HG03469 (cell line): ENCODE results near the gene GMEB2.
"Not testable (repeated sequence)": the region's sequence is repeated elsewhere in the genome, so short reads cannot be mapped to it uniquely, and the experiment has no call there.

Experiments
- ATAC-seq: cut with Tn5 transposase; IDR thresholded peaks from one replicate; pipeline ENCODE4 v1.9.1; 2021; ENCODE audit warnings: mild to moderate bottlenecking, moderate library complexity, moderate number of reproducible peaks; ENCODE audit not compliant: unreplicated experiment

Gene GMEB2

GRCh38 chr20:63640086-63640485, 13.2 kb upstream of the GMEB2 start:
- ATAC-seq, result no peak

DNA sequence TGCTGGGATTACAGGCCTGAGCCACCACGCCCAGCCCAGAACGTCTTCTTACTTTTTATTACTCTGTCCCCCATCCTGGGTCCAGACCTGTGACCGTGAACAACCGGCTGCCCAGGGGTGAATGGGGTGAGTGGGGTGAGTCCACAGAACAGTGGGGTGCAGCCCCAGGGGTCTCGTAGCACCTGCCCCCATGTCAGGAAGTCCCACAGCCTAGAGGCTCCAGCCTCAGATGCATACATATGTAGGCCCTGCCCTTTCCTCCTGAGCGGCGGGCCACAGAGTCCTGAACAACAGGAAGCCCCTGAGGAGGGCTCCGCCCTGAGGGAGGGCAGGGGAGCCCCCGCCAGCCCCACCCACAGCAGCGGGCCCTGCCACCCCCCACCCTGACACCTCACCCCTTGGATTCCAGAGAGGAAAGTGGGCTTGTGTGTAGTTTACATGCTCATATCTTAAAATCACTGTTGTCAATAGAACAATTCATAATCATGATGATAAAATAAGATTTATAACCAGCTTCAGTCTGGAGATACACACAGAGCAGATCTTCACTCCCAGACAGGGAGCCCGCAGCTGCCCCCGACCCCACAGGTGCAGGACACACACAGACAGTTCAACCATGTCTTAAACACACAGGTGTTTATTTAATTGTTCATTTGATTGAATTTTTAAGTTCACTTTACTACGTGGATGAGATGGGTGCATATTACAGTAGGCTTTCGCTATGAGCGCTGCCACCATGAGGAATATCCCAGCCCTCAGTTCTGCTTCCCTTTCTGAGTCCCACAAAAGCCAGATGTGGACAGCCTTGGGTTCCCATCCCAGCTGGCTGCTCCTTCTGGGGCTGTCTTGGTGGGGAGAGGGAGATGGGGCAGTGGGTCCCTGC, 12.4 kb upstream of the GMEB2 start:
- ATAC-seq, result no peak

DNA sequence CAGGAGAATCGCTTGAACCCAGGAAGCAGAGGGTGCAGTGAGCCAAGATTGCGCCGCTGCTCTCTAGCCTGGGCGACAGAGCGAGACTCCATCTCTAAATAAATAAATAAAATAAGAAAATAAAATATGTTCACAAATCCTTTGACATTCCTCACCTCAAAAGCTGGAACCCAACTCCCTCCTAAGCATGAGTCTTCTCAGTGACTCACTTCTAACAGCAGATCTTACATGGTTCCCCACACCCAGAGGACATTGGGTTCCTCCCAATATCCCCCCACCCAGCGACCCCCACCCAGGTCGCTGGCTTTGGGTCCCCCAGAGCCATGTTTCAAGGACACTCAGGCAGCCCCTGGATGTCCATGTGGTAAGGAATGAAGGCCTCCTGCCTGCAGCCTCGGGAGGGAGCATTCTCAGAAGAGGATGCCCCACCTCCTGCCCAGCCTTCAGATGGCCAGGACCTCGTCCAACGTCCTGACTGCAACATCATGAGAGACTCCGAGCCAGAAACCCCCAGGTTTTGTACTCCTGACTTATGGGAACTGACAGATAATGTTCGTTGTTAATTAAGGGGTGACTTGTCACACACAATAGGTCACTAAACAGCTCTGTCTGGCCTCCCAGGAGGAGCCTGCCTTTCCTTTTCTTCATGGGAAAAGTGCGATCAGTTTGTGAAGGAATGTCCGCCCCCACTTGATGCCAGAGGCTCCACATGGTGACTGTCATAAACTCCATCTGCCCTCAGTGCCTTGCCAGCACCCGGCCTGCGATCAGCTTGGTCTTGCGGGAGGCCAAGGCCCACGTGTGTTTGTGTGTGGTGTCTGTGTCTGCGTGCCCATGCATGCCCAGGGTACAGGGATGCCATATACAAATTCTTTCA, 10.1 kb upstream of the GMEB2 start:
- no peak for ATAC-seq

DNA sequence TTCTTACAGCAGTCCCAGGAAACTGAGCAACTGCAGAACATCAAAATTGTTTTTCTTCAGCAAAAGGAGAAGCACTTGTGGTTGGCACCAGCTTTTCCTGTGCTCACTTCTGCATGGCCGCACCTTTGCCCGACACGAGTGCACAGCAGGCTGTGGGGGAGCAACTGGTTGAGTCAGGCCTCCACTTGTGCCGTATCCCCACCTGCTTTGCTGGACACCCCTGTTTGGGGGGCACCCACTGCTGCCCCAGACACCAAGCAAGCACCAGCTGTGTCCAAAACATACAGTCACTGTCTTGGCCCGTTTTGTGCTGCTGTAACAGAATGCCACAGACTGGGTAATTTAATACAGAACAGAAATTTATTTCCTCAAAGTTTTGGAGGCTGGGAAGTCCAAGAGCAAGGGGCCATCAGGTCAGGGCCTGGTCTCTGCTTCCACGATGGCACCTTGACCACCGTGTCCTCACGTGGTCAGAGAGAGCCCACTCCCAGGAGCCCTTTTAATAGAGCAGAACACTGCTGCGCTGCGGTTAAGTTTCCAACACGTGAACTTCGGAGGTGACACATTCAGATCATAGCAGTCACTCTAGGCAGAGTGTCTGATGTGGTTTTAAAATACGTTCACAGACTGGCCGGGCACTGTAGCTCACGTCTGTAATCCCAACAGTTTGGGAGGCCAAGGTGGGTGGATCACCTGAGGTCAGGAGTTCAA, 8.7 kb upstream of the GMEB2 start:
- ATAC-seq, result no peak

GRCh38 chr20:63633732-63634131, 6.8 kb upstream of the GMEB2 start:
- ATAC-seq, result no peak

DNA sequence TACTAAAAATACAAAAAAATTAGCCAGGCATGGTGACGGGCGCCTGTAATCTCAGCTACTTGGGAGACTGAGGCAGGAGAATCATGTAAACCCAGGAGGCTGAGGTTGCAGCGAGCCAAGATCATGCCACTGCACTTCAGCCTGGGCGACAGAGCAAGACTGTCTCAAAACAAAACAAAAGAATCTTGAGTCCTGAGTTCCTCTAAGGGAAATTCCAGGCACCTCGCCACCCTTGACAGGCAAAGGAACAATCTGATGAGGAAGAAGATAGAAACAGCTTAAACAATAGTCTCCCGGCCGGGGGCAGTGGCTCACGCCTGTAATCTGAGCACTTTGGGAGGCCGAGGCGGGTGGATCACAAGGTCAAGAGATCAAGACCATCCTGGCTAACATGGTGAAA, 4.5 kb upstream of the GMEB2 start:
- ATAC-seq, result not testable (repeated sequence)

DNA sequence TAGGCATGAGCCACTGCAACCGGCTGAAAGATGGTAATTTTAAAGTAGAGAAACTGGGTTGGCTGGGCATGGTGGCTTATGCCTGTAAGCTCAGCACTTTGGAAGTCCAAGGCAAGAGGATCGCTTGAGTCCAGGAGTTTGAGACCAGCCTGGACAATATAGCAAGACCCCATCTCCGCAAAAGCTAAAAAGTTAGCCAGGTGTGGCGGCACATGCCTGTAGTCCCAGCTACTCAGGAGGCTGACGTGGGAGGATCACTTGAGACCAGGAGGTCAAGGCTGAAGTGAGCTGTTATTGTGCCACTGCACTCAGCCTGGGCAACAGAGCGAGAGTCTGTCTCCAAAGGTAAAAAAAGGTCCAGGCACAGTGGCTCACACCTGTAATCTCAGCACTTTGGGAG, 4.1 kb upstream of the GMEB2 start:
- ATAC-seq, result not testable (repeated sequence)

DNA sequence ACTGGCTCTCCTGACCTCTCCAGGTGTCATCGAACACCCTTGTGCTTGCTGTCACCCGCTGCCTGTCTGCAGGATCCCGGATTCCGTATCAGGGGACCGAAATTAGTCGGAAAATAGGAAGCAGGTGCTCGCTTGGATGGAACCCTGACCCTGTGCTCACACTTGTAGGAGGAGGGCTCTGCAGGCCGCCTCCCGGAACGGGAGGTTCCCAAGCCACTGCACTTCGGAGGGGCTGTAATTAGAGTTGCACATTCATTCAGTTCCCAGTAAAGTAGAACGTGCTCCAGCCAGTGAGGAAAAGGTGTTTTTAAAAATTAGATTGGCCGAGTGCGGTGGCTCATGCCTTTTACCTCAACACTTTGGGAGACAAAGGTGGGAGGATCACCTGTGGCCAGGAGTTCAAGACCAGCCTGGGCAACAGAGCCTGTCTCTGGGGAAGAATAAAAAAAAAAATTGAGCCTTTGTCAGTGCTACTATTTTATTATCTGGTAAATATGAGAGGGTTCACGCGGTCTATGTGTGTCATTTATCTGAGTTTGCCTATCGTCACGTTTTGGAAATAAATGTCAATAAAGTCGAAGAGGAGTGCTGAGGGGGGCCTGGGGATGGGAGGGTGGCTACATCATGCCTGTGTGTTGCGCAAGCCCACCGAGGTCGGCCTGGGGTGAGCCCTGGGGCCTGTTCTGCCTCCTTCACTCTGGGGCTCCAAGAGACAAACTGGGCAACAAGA, 1.5 kb upstream of the GMEB2 start:
- ATAC-seq, result no peak

GRCh38 chr20:63627751-63628245, 897 bp upstream of the GMEB2 start:
- no peak for ATAC-seq

GRCh38 chr20:63627129-63627750, 339 bp upstream of the GMEB2 start:
- peak; percentile 55 for ATAC-seq

DNA sequence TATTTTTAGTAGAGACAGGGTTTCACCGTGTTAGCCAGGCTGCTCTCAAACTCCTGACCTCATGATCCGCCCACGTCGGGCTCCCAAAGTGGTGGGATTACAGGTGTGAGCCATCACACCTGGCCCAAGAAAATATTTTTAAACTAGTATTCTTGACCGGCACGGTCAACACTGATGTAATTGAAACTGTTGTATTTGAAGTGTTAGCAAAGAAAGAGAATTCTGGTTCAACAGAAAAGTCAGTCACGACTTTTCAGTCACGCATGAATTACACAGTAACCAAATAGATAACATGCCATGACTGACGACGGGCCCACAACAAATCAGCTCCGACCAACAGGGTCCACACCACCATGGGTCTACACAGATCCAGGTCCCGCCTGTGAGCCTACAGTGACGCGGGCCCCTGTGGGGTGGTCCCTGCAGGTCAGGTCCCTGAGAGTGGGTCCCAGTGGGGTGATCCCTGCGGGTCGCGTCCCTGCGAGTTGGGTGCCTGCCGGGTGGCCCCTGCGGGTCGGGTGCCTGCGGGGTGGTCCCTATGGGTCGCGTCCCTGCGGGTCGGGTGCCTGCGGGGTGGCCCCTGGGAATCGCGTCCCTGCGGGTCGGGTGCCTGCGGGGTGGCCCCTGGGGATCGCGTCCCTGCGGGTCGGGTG, 1.0 kb downstream of the GMEB2 start:
- ATAC-seq, result no peak

DNA sequence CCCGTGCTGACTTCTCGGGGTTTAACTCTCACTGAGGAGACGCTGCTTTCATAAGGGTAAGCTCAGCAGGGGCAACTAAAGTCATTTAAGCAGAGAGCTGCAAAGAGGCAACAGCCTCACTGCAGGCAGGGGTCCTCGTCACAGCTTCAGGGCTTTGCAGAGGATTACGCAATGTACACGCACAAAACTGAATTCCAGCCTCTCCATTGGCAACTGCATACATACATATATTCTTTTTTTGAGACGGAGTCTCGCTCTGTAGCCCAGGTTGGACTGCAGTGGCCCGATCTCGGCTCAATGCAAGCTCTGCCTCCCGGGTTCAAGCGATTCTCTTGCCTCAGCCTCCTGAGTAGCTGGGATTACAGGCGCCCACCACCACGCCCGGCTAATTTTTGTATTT, 2.4 kb downstream of the GMEB2 start:
- ATAC-seq, result no peak

DNA sequence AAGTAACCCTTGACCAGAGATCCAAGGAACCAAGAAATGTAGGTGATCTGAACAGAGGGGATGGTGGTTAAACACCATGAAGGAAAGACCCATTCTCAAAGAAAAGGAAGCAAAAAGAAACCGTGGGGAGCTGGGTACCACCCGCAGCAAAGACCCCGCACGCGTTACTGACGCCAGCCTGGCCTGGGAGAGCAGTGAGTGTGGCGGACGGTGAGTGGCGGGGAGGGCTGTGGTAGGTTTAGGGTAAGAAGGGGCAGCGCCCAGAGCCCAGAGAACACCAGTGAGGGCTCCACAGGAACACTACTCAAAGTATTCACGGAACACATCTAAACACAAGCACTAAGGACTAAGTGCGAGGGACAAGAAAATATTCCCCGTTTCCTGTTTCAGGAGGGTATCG, 4.2 kb downstream of the GMEB2 start:
- ATAC-seq, result no peak

DNA sequence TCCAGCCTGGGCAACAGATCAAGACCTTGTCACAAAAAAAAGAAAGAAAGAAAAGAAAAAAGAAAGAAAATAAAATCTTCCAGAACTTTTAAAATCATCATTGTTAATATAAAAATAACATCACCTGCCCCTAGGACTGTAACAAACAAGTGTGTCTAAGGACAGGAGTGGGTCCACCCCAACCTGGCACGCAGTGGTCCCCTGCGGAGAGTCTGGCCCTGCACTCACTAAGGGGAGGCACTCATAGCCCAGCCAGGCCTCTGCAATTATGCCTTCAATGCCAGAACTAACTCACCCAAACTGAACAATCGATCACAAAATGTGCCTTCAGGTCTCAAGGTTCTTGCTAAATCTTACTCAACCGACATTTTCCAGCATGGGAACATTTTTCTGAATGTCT, 4.8 kb downstream of the GMEB2 start:
- ATAC-seq, result no peak

DNA sequence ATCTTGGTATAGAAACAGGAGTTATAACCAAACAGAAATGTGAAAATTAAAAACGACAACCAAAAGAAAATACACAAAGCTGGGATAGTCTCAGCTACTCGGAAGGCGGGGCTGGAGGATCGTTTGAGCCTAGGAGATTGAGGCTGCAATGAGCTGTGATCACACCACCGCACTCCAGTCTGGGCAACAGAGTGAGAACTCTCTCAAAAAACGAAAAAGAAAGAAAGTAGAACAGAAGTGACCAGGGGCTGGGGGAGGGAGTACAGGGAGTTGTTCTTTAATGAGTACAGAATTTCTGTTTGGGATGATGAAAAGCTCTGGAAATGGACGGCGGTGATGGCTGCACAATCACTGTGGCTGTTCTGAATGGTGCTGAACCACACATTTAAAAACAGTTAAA, 5.9 kb downstream of the GMEB2 start:
- no peak for ATAC-seq

DNA sequence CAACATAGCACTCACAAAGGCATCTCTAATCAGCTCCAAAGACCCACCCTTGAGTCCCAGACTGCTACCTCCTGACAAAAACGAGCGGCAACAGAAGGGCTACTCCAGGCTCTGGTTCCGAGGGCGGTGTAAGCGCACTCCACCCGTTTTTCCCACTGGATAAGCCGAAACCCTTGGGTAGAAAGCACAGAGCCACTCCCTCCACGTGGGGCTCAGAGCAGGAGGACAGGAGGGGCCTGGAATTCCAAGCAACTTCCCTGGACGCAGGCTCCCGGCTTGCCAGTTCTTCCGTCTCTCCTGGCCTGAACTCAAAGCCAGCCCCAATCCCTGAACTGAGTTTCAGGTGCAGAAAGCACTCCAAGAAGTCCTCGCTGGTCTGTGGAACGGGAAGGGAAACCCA, 7.4 kb downstream of the GMEB2 start:
- ATAC-seq, result no peak

DNA sequence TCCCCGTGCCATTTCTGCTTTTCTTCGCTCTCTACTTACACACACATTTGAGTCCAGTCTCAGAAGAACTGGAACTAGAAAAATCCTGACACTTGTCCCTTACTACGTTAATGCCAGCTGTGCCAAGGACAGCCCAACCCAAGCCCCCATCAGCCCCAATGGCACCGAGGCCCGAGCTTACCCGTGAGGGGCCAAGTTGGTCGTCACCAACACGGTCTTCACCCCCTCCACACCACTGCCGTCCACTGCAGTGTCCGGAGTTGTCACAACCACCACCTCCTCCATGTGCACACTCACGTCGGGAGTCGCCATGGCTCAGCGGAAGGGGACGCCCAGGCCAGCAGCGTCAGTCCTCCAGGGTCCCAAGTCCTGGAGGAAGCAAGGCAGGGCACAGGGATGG, 7.8 kb downstream of the GMEB2 start:
- no peak for ATAC-seq

DNA sequence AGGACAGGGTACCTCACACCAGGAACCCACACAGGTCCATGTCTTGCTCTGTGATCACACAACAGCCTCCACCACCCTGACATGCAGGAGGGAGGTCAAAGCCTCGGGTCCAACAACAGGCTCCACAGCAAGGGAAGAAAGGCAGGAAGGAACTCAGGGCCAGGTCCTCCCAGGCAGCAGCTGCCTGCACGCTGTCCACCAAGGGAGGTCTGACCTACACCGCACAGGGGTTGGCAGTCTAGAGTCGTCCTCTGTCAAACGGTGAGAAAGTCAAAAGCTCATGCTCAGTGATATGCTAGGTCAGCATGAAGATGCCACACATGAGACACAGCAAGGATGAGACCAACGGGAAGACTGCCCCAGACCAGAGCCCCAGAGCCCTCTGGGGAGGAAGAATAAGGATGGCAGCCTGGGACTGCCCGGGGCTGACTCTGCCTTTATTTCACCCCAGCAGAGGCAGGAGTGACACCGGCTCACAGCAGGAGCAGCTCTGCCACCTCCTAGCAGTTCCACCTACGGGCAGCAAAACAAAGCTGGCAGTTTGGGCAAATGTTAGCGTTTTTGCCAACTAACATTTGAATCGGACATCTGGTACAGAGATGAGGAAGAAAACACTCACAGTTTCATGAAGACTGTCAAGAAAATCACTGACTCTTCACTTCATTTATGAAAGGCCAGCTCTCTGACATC, 8.5 kb downstream of the GMEB2 start:
- no peak for ATAC-seq

DNA sequence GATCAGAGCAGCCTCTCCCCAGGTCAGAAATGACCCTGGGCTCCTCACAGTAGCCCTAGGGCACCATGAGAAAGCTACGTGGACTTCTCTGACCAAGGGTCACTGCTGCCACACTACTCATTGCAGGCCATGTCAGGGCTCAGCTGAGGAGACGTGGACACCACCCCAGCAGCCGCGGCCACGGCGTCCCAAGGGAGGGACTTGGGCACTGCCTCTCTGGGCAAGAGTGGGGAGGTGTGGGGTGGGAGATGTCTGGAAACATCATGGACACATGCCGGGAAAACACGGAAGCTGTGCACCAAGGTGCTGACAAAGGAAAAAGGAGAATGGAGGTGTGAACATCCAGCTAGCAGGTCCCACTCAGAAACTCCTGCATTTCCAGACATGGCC, 9.0 kb downstream of the GMEB2 start:
- ATAC-seq, result no peak
